ENCODE data around the gene EBI3. TPM values are rescaled to one million over a fixed set of nuclear protein-coding genes. Genes with fewer than 3 reads are reported as not detected.

EBI3 gene
- total and polyA plus RNA-seq, 4 donors, result 1.8 to 7.8 (median 2.5) TPM

GRCh38 chr19:4256563-4256962 lies 27.2 kb downstream of the EBI3 start:
- no peak overlapping the region for H3K27ac ChIP-seq (ENCODE audit: low read depth in 1 of 2, low read length in 2 of 2)
- H3K9ac ChIP-seq (ENCODE audit: low read depth in 1 of 2, low read length in 2 of 2), result no peak overlapping the region
- no peaks in the 10 kb centered on the region for H3K4me1 ChIP-seq (ENCODE audit: control insufficient read depth in 4 of 4, insufficient read depth in 4 of 4, low read length in 3 of 4)
- no peak overlapping the region for H3K4me3 ChIP-seq (ENCODE audit: low read depth in 1 of 3, low read length in 3 of 3)
- H3K36me3 ChIP-seq (ENCODE audit: control insufficient read depth in 4 of 4, insufficient read depth in 3 of 4, low read depth in 1 of 4, low read length in 3 of 4), result peaks cover 30 to 70% (median 43%) of the 10 kb centered on the region in 4 donors
- H3K9me3 ChIP-seq (ENCODE audit: control insufficient read depth in 4 of 4, low read length in 3 of 4), result peaks cover 0 to 8% (median 2%) of the 10 kb centered on the region in 4 donors
- no peaks in the 10 kb centered on the region for H3K27me3 ChIP-seq (ENCODE audit: control insufficient read depth in 4 of 4, insufficient read depth in 4 of 4, low read length in 3 of 4)
- DNase-seq (ENCODE audit: low spot score), result no peak
- TF ChIP-seq NR2F2 (IDR thresholded peaks at IDR 0.05) (no peak), HNF4G (IDR thresholded peaks at IDR 0.05) (no peak), FOXA2 (IDR thresholded peaks at IDR 0.05) (no peak)
- WGBS, result 99% methylated on average over 4 of the region's 4 CpGs

GRCh38 chr19:4257025-4257424 lies 27.7 kb downstream of the EBI3 start:
- no peak overlapping the region for H3K27ac ChIP-seq (ENCODE audit: low read depth in 1 of 2, low read length in 2 of 2)
- no peaks in the 10 kb centered on the region for H3K4me1 ChIP-seq (ENCODE audit: control insufficient read depth in 4 of 4, insufficient read depth in 4 of 4, low read length in 3 of 4)
- WGBS, result 88% methylated on average over 6 of the region's 6 CpGs
- no peak overlapping the region for H3K4me3 ChIP-seq (ENCODE audit: low read depth in 1 of 3, low read length in 3 of 3)
- no peaks in the 10 kb centered on the region for H3K27me3 ChIP-seq (ENCODE audit: control insufficient read depth in 4 of 4, insufficient read depth in 4 of 4, low read length in 3 of 4)
- no peak for TF ChIP-seq YY1 (IDR thresholded peaks at IDR 0.05)
- no peak for DNase-seq (ENCODE audit: low spot score)
- no peak overlapping the region for H3K9ac ChIP-seq (ENCODE audit: low read depth in 1 of 2, low read length in 2 of 2)
- peaks cover 31 to 66% (median 39%) of the 10 kb centered on the region in 4 donors for H3K36me3 ChIP-seq (ENCODE audit: control insufficient read depth in 4 of 4, insufficient read depth in 3 of 4, low read depth in 1 of 4, low read length in 3 of 4)
- peaks cover 0 to 8% (median 2%) of the 10 kb centered on the region in 4 donors for H3K9me3 ChIP-seq (ENCODE audit: control insufficient read depth in 4 of 4, low read length in 3 of 4)

- Histone ChIP-seq H3K9ac (ENCODE audit: low read depth in 1 of 2, low read length in 2 of 2) (no peak overlapping the region), H3K4me3 (ENCODE audit: low read depth in 1 of 3, low read length in 3 of 3) (no peak overlapping the region), H3K36me3 (ENCODE audit: control insufficient read depth in 4 of 4, insufficient read depth in 3 of 4, low read depth in 1 of 4, low read length in 3 of 4) (peaks cover 27 to 67% (median 33%) of the 10 kb centered on the region in 4 donors), H3K9me3 (ENCODE audit: control insufficient read depth in 4 of 4, low read length in 3 of 4) (peaks cover 0 to 8% (median 2%) of the 10 kb centered on the region in 4 donors), H3K27ac (ENCODE audit: low read depth in 1 of 2, low read length in 2 of 2) (no peak overlapping the region), H3K27me3 (ENCODE audit: control insufficient read depth in 4 of 4, insufficient read depth in 4 of 4, low read length in 3 of 4) (no peaks in the 10 kb centered on the region), H3K4me1 (ENCODE audit: control insufficient read depth in 4 of 4, insufficient read depth in 4 of 4, low read length in 3 of 4) (no peaks in the 10 kb centered on the region)
- DNase-seq (ENCODE audit: low spot score), result no peak
- TF ChIP-seq YY1 (IDR thresholded peaks at IDR 0.05) (no peak), FOXA1 (IDR thresholded peaks at IDR 0.05) (no peak), FOXA2 (IDR thresholded peaks at IDR 0.05) (no peak), ZBTB33 (IDR thresholded peaks at IDR 0.05) (no peak)
- 95% methylated on average over 28 of the region's 28 CpGs for WGBS
These were observed 28.9 kb downstream of the EBI3 start for GRCh38 chr19:4258181-4258580.

- Histone ChIP-seq H3K4me3 (ENCODE audit: low read depth in 1 of 3, low read length in 3 of 3) (no peak overlapping the region), H3K36me3 (ENCODE audit: control insufficient read depth in 4 of 4, insufficient read depth in 3 of 4, low read depth in 1 of 4, low read length in 3 of 4) (peaks cover 22 to 50% (median 25%) of the 10 kb centered on the region in 4 donors), H3K27me3 (ENCODE audit: control insufficient read depth in 4 of 4, insufficient read depth in 4 of 4, low read length in 3 of 4) (no peaks in the 10 kb centered on the region), H3K9me3 (ENCODE audit: control insufficient read depth in 4 of 4, low read length in 3 of 4) (peaks cover 0 to 5% (median 2%) of the 10 kb centered on the region in 4 donors), H3K27ac (ENCODE audit: low read depth in 1 of 2, low read length in 2 of 2) (no peak overlapping the region), H3K9ac (ENCODE audit: low read depth in 1 of 2, low read length in 2 of 2) (no peak overlapping the region), H3K4me1 (ENCODE audit: control insufficient read depth in 4 of 4, insufficient read depth in 4 of 4, low read length in 3 of 4) (no peaks in the 10 kb centered on the region)
- no peak for DNase-seq (ENCODE audit: low spot score)
- TF ChIP-seq TAF1 (conservative IDR thresholded peaks at IDR 0.05), result no peak
- no peak for TF ChIP-seq HNF4G (IDR thresholded peaks at IDR 0.05)
- no peak for TF ChIP-seq RXRA (IDR thresholded peaks at IDR 0.05)
- no peak for TF ChIP-seq RAD21 (IDR thresholded peaks at IDR 0.05)
- TF ChIP-seq YY1 (IDR thresholded peaks at IDR 0.05), result no peak
- TF ChIP-seq MAX (IDR thresholded peaks at IDR 0.05), result no peak
- TF ChIP-seq REST (IDR thresholded peaks at IDR 0.05), result no peak
- no peak for TF ChIP-seq FOXA1 (IDR thresholded peaks at IDR 0.05)
- TF ChIP-seq NR2F2 (IDR thresholded peaks at IDR 0.05), result no peak
- no peak for TF ChIP-seq GABPA (IDR thresholded peaks at IDR 0.05 in 1 of 2, conservative IDR thresholded peaks at IDR 0.05 in 1 of 2)
- TF ChIP-seq EGR1 (IDR thresholded peaks at IDR 0.05; ENCODE audit: low read depth in 2 of 2), result no peak
- TF ChIP-seq ZBTB33 (IDR thresholded peaks at IDR 0.05), result no peak
- no peak for TF ChIP-seq SP1 (IDR thresholded peaks at IDR 0.05)
- WGBS, result 93% methylated on average over 11 of the region's 11 CpGs
These were observed 31.4 kb downstream of the EBI3 start for GRCh38 chr19:4260613-4261191.

Data from liver (tissue), 9 donors.